D721Med (cell line): ENCODE results near the gene ISM2.

Experiments
- DNase-seq: peaks from one replicate; pipeline ENCODE4 v3.0.0; 2011; ENCODE audit warnings: low spot score; ENCODE audit not compliant: insufficient read length
- FAIRE-seq: peaks from 2 replicates; lab custom pipeline; 2011; peaks lifted over from hg19 to GRCh38; lab: Jason Lieb, UNC
- CTCF ChIP-seq: IDR thresholded peaks from 2 replicates; pipeline ENCODE4 v1.5.1; 2012; ENCODE audit warnings: mild to moderate bottlenecking, control low read depth; ENCODE audit not compliant: insufficient read depth; ENCODE audit errors: missing control alignments

Gene ISM2

GRCh38 chr14:77523109-77523508, 24.5 kb upstream of the ISM2 start:
- DNase-seq (no peak), FAIRE-seq (no peak)
- no peak for TF ChIP-seq CTCF

- FAIRE-seq (no peak), DNase-seq (no peak)
- no peak for TF ChIP-seq CTCF
Measured at GRCh38 chr14:77520555-77520954, 21.9 kb upstream of the ISM2 start.

DNA sequence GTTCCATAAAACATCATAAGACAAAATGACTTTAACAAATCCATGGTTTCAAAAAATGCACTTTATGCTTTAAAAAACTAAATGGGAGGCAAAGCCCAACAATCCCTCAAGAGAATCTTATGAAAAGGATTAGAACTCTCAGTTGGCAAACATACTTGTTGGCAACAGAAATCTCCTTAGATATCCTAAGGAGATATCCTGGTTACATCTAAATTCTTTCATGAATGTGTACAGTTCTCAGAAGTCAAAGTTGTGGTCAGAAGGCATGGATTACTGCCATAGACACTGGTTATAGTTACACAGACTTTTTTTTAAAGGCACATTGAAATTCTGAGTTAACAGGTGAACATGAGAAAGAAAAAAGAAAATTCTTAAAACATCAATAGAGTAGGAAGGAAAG, 17.5 kb upstream of the ISM2 start:
- DNase-seq = no peak
- FAIRE-seq = peak; percentile 11
- TF ChIP-seq CTCF = no peak

GRCh38 chr14:77511486-77512162, 13.0 kb upstream of the ISM2 start:
- no peak for TF ChIP-seq CTCF
- DNase-seq (no peak), FAIRE-seq (no peak)

GRCh38 chr14:77509366-77509765, 10.8 kb upstream of the ISM2 start:
- no peak for DNase-seq
- FAIRE-seq = no peak
- TF ChIP-seq CTCF = no peak

- FAIRE-seq = no peak
- DNase-seq = no peak
- no peak for TF ChIP-seq CTCF
Measured at GRCh38 chr14:77508876-77509275, 10.3 kb upstream of the ISM2 start.

GRCh38 chr14:77508249-77508648, 9.6 kb upstream of the ISM2 start:
- no peak for TF ChIP-seq CTCF
- FAIRE-seq = no peak

More at GRCh38 chr14:77508249-77508648, 9.6 kb upstream of the ISM2 start:
- no peak for DNase-seq
